T-helper 1 cell treated with Interleukin-12 subunit alpha and Interleukin-12 subunit beta and Interleukin-4 antibody, amounts not matched to agents 30 μg/mL and 1 μg/mL, for 36 hours (primary cell): ENCODE data around the gene OR10A6.

Source experiments
- H3K27ac Mint-ChIP-seq: one replicate; pipeline ENCODE4 v1.8.0; 2021; ENCODE audit warnings: mild to moderate bottlenecking, mixed read lengths
- H3K27me3 Mint-ChIP-seq: one replicate; pipeline ENCODE4 v1.8.0; 2021; ENCODE audit warnings: low read depth, mixed read lengths
- H3K36me3 Mint-ChIP-seq: one replicate; pipeline ENCODE4 v1.8.0; 2021; ENCODE audit warnings: low read depth, mixed read lengths
- H3K4me1 Mint-ChIP-seq: one replicate; pipeline ENCODE4 v1.8.0; 2021; ENCODE audit warnings: low read depth, mixed read lengths
- H3K4me3 Mint-ChIP-seq: one replicate; pipeline ENCODE4 v1.8.0; 2021; ENCODE audit warnings: mild to moderate bottlenecking, moderate library complexity, mixed read lengths
- H3K9me3 Mint-ChIP-seq: one replicate; pipeline ENCODE4 v1.8.0; 2021; ENCODE audit warnings: mixed read lengths

Gene OR10A6

GRCh38 chr11:7903940-7904339, 27.1 kb downstream of the OR10A6 start:
- Mint-ChIP-seq H3K9me3 (no peaks in the 10 kb centered on the region), H3K36me3 (no peaks in the 10 kb centered on the region), H3K27ac (no peak overlapping the region), H3K4me1 (no peaks in the 10 kb centered on the region), H3K27me3 (peaks cover 21% of the 10 kb centered on the region), H3K4me3 (no peak overlapping the region)

GRCh38 chr11:7901319-7901854, 29.7 kb downstream of the OR10A6 start:
- H3K36me3 Mint-ChIP-seq: no peaks in the 10 kb centered on the region
- H3K4me1 Mint-ChIP-seq: no peaks in the 10 kb centered on the region
- no peaks in the 10 kb centered on the region for H3K9me3 Mint-ChIP-seq
- no peak overlapping the region for H3K27ac Mint-ChIP-seq
- no peak overlapping the region for H3K4me3 Mint-ChIP-seq
- peaks cover 17% of the 10 kb centered on the region for H3K27me3 Mint-ChIP-seq

- Mint-ChIP-seq H3K4me1 (no peaks in the 10 kb centered on the region), H3K9me3 (no peaks in the 10 kb centered on the region), H3K27ac (no peak overlapping the region), H3K4me3 (no peak overlapping the region), H3K36me3 (no peaks in the 10 kb centered on the region), H3K27me3 (peaks cover 12% of the 10 kb centered on the region)
Observed at GRCh38 chr11:7900686-7901085, 30.4 kb downstream of the OR10A6 start.

GRCh38 chr11:7899418-7899817, 31.6 kb downstream of the OR10A6 start:
- Mint-ChIP-seq H3K27ac (no peak overlapping the region), H3K4me1 (no peaks in the 10 kb centered on the region), H3K4me3 (no peak overlapping the region), H3K27me3 (peaks cover 17% of the 10 kb centered on the region), H3K9me3 (no peaks in the 10 kb centered on the region), H3K36me3 (no peaks in the 10 kb centered on the region)

GRCh38 chr11:7898666-7899283, 32.3 kb downstream of the OR10A6 start:
- H3K4me1 Mint-ChIP-seq: no peaks in the 10 kb centered on the region
- H3K36me3 Mint-ChIP-seq: no peaks in the 10 kb centered on the region
- H3K4me3 Mint-ChIP-seq: no peak overlapping the region
- H3K27me3 Mint-ChIP-seq: peaks cover 17% of the 10 kb centered on the region
- no peaks in the 10 kb centered on the region for H3K9me3 Mint-ChIP-seq
- no peak overlapping the region for H3K27ac Mint-ChIP-seq

GRCh38 chr11:7896009-7896785, 34.9 kb downstream of the OR10A6 start:
- Mint-ChIP-seq H3K27ac (no peak overlapping the region), H3K36me3 (no peaks in the 10 kb centered on the region), H3K27me3 (peaks cover 8% of the 10 kb centered on the region), H3K9me3 (no peaks in the 10 kb centered on the region), H3K4me3 (no peak overlapping the region), H3K4me1 (peaks cover 4% of the 10 kb centered on the region)

- H3K4me3 Mint-ChIP-seq: no peak overlapping the region
- H3K9me3 Mint-ChIP-seq: no peaks in the 10 kb centered on the region
- peaks cover 15% of the 10 kb centered on the region for H3K27me3 Mint-ChIP-seq
- peaks cover 4% of the 10 kb centered on the region for H3K4me1 Mint-ChIP-seq
- H3K36me3 Mint-ChIP-seq: no peaks in the 10 kb centered on the region
- H3K27ac Mint-ChIP-seq: no peak overlapping the region
Observed at GRCh38 chr11:7894251-7894650, 36.8 kb downstream of the OR10A6 start.

- H3K27ac Mint-ChIP-seq: no peak overlapping the region
- no peaks in the 10 kb centered on the region for H3K9me3 Mint-ChIP-seq
- H3K27me3 Mint-ChIP-seq: peaks cover 15% of the 10 kb centered on the region
- H3K4me1 Mint-ChIP-seq: peaks cover 4% of the 10 kb centered on the region
- no peak overlapping the region for H3K4me3 Mint-ChIP-seq
- H3K36me3 Mint-ChIP-seq: no peaks in the 10 kb centered on the region
Observed at GRCh38 chr11:7893796-7894195, 37.3 kb downstream of the OR10A6 start.

- H3K4me3 Mint-ChIP-seq: no peak overlapping the region
Observed at GRCh38 chr11:7892840-7893254, 38.2 kb downstream of the OR10A6 start.

GRCh38 chr11:7892059-7892699, 38.9 kb downstream of the OR10A6 start:
- H3K4me3 Mint-ChIP-seq: no peak overlapping the region
- no peak overlapping the region for H3K27ac Mint-ChIP-seq
- peaks cover 15% of the 10 kb centered on the region for H3K27me3 Mint-ChIP-seq
- H3K4me1 Mint-ChIP-seq: peaks cover 4% of the 10 kb centered on the region
- H3K9me3 Mint-ChIP-seq: no peaks in the 10 kb centered on the region
- H3K36me3 Mint-ChIP-seq: no peaks in the 10 kb centered on the region

More at GRCh38 chr11:7892840-7893254, 38.2 kb downstream of the OR10A6 start:
- Mint-ChIP-seq H3K27me3 (peaks cover 15% of the 10 kb centered on the region), H3K9me3 (no peaks in the 10 kb centered on the region), H3K27ac (no peak overlapping the region), H3K4me1 (peaks cover 4% of the 10 kb centered on the region), H3K36me3 (no peaks in the 10 kb centered on the region)

- Mint-ChIP-seq H3K36me3 (no peaks in the 10 kb centered on the region), H3K27me3 (peaks cover 15% of the 10 kb centered on the region), H3K4me3 (no peak overlapping the region), H3K9me3 (no peaks in the 10 kb centered on the region), H3K27ac (no peak overlapping the region), H3K4me1 (peaks cover 4% of the 10 kb centered on the region)
Observed at GRCh38 chr11:7890417-7891172, 40.5 kb downstream of the OR10A6 start.

GRCh38 chr11:7889985-7890384, 41.1 kb downstream of the OR10A6 start:
- Mint-ChIP-seq H3K9me3 (no peaks in the 10 kb centered on the region), H3K27me3 (peaks cover 8% of the 10 kb centered on the region), H3K4me1 (peaks cover 4% of the 10 kb centered on the region), H3K27ac (no peak overlapping the region), H3K4me3 (no peak overlapping the region), H3K36me3 (no peaks in the 10 kb centered on the region)

GRCh38 chr11:7882860-7883259, 48.2 kb downstream of the OR10A6 start:
- Mint-ChIP-seq H3K27me3 (no peaks in the 10 kb centered on the region), H3K36me3 (no peaks in the 10 kb centered on the region), H3K4me1 (no peaks in the 10 kb centered on the region), H3K9me3 (no peaks in the 10 kb centered on the region), H3K4me3 (no peak overlapping the region), H3K27ac (no peak overlapping the region)
